K562 (cell line): ENCODE data around the gene SHANK1. TPM values are rescaled to one million over a fixed set of nuclear protein-coding genes. Genes with fewer than 3 reads are reported as not detected.

Experiments
- ATF7 ChIP-seq: fragments of 450-650 bp; IDR thresholded peaks from 2 replicates; pipeline ENCODE4 v1.7.1; 2014; ENCODE audit warnings: mild to moderate bottlenecking, moderate library complexity
- C11orf30 ChIP-seq: fragments of 450-650 bp; IDR thresholded peaks from 2 replicates; pipeline ENCODE4 v1.6.1; 2016; ENCODE audit warnings: low read depth, mild to moderate bottlenecking
- CBX2 ChIP-seq: fragments of 200-600 bp; sonication (generic); IDR thresholded peaks from one replicate; pipeline ENCODE4 v1.6.1; 2012; ENCODE audit warnings: mild to moderate bottlenecking, low read length, inconsistent platforms; ENCODE audit not compliant: insufficient read depth, poor library complexity, severe bottlenecking
- CREB1 ChIP-seq, 2 experiments: sonication (generic) in 1 of 2; formaldehyde crosslinking in 1 of 2; IDR thresholded peaks; 2 replicates each; pipeline versions ENCODE4 v1.6.1 to v1.8.0; 2012 to 2022; ENCODE audit warnings: inconsistent platforms in 1 of 2, mild to moderate bottlenecking in 1 of 2, missing genetic modification reagents in 1 of 2, moderate library complexity in 1 of 2
- CXXC5 ChIP-seq: fragments of 250-450 bp; sonication (Bioruptor Pico); IDR thresholded peaks from 2 replicates; pipeline ENCODE4 v1.8.0; 2022; ENCODE audit warnings: inconsistent platforms, mild to moderate bottlenecking, moderate library complexity
- DACH1 ChIP-seq: fragments of 450-650 bp; IDR thresholded peaks from 2 replicates; pipeline ENCODE4 v1.6.1; 2018; ENCODE audit not compliant: partially characterized antibody
- ETS2 ChIP-seq: IDR thresholded peaks from 2 replicates; pipeline ENCODE4 v1.6.1; 2016; ENCODE audit warnings: borderline replicate concordance, missing genetic modification characterization, mild to moderate bottlenecking, moderate library complexity, missing compliant biosample characterization; ENCODE audit not compliant: poor library complexity, severe bottlenecking
- ETV1 ChIP-seq: fragments of 450-650 bp; conservative IDR thresholded peaks from 2 replicates; pipeline ENCODE4 v1.6.1; 2016; ENCODE audit warnings: missing genetic modification characterization, control low read depth, low read depth, missing compliant biosample characterization
- MCM5 ChIP-seq: fragments of 450-650 bp; IDR thresholded peaks from 2 replicates; pipeline ENCODE4 v1.6.1; 2016; ENCODE audit warnings: low read depth
- PML ChIP-seq: IDR thresholded peaks from 2 replicates; pipeline ENCODE4 v1.6.1; 2012; ENCODE audit warnings: low read length, inconsistent platforms
- POLR2B ChIP-seq: fragments of 450-650 bp; IDR thresholded peaks from 2 replicates; pipeline ENCODE4 v1.6.1; 2018; ENCODE audit warnings: low read depth; ENCODE audit not compliant: partially characterized antibody
- ZNF589 ChIP-seq: fragments of 200-800 bp; sonication (Bioruptor generic); IDR thresholded peaks from 2 replicates; pipeline ENCODE4 v1.6.1; 2016; ENCODE audit warnings: low read depth, missing genetic modification characterization, missing compliant biosample characterization
- polyA plus RNA-seq, 8 experiments: library from polyadenylated mRNA; depleted of rRNA in 4 of 8; stranded (reverse) in 5 of 8; unstranded in 3 of 8; fragments of >200 nt; fragmentation: Nextera tagmentation in 2 of 8; fragmentation: Illumina TruSeq in 1 of 8; extraction: Ambion mirVana in 2 of 8; extraction: Trizol in 1 of 8; gene quantifications; 2 replicates each; pipeline versions ENCODE4 v1.2.1 to v1.2.3, GENCODE V29; 2011 to 2014; ENCODE audit warnings: inconsistent platforms in 1 of 8, missing spikeins in 1 of 8
- total RNA-seq, 7 experiments: library from RNA; depleted of rRNA in 6 of 7; stranded (reverse); fragments of >200 nt in 6 of 7; fragmentation: Illumina TruSeq in 2 of 7; extraction: Trizol in 2 of 7; gene quantifications; 2 replicates each; pipeline versions ENCODE4 v1.2.1 to v1.2.3, GENCODE V29; 2011 to 2021; ENCODE audit warnings: low replicate concordance in 1 of 7
- TF ChIP-seq, protein P1 (sequence below): sonication (generic); formaldehyde crosslinking; IDR thresholded peaks from 2 replicates; pipeline ENCODE4 v1.8.0; 2023; ENCODE audit warnings: mild to moderate bottlenecking, missing genetic modification reagents
- TF ChIP-seq, protein P2 (sequence below), 2 experiments: fragments of 450-650 bp; IDR thresholded peaks; 2 replicates each; pipeline ENCODE4 v1.6.1; 2016; ENCODE audit warnings: mild to moderate bottlenecking in 2 of 2, borderline replicate concordance in 1 of 2, low read depth in 1 of 2, moderate library complexity in 1 of 2

Gene SHANK1
- total and polyA plus RNA-seq, 9 of the 15 experiments (the other 6 are each of a cell fraction or from before 2014, with no cell fraction given): 0.33 to 1.3 (median 0.55) TPM; not detected in 2

DNA sequence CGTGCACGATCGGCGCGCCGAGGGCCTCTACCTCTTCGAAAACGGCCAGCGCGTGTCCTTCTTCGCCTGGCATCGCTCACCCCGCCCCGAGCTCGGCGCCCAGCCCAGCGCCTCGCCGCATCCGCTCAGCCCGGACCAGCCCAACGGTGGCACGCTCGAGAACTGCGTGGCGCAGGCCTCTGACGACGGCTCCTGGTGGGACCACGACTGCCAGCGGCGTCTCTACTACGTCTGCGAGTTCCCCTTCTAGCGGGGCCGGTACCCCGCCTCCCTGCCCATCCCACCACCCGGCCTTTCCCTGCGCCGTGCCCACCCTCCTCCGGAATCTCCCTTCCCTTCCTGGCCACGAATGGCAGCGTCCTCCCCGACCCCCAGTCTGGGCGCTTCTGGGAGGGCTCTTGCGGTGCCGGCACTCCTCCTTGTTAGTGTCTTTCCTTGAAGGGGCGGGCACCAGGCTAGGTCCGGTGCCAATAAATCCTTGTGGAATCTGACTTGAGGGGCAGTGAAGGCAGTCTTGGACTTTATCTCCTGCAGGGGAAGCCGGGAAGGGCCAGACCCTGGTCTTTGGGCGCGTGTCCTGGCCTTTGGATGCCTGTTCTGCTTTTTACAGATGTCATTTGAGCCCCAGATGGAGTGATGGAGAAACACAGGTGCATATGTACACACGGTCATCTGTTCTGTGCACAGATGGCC lies 5.8 kb upstream of the SHANK1 start (continued):
- TF ChIP-seq, protein P1, sequence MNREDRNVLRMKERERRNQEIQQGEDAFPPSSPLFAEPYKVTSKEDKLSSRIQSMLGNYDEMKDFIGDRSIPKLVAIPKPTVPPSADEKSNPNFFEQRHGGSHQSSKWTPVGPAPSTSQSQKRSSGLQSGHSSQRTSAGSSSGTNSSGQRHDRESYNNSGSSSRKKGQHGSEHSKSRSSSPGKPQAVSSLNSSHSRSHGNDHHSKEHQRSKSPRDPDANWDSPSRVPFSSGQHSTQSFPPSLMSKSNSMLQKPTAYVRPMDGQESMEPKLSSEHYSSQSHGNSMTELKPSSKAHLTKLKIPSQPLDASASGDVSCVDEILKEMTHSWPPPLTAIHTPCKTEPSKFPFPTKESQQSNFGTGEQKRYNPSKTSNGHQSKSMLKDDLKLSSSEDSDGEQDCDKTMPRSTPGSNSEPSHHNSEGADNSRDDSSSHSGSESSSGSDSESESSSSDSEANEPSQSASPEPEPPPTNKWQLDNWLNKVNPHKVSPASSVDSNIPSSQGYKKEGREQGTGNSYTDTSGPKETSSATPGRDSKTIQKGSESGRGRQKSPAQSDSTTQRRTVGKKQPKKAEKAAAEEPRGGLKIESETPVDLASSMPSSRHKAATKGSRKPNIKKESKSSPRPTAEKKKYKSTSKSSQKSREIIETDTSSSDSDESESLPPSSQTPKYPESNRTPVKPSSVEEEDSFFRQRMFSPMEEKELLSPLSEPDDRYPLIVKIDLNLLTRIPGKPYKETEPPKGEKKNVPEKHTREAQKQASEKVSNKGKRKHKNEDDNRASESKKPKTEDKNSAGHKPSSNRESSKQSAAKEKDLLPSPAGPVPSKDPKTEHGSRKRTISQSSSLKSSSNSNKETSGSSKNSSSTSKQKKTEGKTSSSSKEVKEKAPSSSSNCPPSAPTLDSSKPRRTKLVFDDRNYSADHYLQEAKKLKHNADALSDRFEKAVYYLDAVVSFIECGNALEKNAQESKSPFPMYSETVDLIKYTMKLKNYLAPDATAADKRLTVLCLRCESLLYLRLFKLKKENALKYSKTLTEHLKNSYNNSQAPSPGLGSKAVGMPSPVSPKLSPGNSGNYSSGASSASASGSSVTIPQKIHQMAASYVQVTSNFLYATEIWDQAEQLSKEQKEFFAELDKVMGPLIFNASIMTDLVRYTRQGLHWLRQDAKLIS (CRISPR knock-in tag): peak; percentile 59
- no peak for TF ChIP-seq PML
- TF ChIP-seq POLR2B: peak; percentile 25
- 0 out of 2 replicates have a peak, but pooled peaks have one; percentile 51 for TF ChIP-seq ZNF589
- 0 out of 2 replicates have a peak, but pooled peaks have one; percentile 6 for TF ChIP-seq ATF7
- peak; percentile 78 for TF ChIP-seq CREB1 (IDR thresholded peaks at IDR 0.05)
- TF ChIP-seq CREB1 (CRISPR knock-in tag; IDR thresholded peaks at IDR 0.05): peak; percentile 92
- peak; percentile 62 for TF ChIP-seq C11orf30
- TF ChIP-seq ETV1 (tag): no peak
- TF ChIP-seq CBX2: no peak
- no peak for TF ChIP-seq ETS2 (tag)
- peak; percentile 87 for TF ChIP-seq CXXC5 (CRISPR knock-in tag)
- TF ChIP-seq, protein P2, sequence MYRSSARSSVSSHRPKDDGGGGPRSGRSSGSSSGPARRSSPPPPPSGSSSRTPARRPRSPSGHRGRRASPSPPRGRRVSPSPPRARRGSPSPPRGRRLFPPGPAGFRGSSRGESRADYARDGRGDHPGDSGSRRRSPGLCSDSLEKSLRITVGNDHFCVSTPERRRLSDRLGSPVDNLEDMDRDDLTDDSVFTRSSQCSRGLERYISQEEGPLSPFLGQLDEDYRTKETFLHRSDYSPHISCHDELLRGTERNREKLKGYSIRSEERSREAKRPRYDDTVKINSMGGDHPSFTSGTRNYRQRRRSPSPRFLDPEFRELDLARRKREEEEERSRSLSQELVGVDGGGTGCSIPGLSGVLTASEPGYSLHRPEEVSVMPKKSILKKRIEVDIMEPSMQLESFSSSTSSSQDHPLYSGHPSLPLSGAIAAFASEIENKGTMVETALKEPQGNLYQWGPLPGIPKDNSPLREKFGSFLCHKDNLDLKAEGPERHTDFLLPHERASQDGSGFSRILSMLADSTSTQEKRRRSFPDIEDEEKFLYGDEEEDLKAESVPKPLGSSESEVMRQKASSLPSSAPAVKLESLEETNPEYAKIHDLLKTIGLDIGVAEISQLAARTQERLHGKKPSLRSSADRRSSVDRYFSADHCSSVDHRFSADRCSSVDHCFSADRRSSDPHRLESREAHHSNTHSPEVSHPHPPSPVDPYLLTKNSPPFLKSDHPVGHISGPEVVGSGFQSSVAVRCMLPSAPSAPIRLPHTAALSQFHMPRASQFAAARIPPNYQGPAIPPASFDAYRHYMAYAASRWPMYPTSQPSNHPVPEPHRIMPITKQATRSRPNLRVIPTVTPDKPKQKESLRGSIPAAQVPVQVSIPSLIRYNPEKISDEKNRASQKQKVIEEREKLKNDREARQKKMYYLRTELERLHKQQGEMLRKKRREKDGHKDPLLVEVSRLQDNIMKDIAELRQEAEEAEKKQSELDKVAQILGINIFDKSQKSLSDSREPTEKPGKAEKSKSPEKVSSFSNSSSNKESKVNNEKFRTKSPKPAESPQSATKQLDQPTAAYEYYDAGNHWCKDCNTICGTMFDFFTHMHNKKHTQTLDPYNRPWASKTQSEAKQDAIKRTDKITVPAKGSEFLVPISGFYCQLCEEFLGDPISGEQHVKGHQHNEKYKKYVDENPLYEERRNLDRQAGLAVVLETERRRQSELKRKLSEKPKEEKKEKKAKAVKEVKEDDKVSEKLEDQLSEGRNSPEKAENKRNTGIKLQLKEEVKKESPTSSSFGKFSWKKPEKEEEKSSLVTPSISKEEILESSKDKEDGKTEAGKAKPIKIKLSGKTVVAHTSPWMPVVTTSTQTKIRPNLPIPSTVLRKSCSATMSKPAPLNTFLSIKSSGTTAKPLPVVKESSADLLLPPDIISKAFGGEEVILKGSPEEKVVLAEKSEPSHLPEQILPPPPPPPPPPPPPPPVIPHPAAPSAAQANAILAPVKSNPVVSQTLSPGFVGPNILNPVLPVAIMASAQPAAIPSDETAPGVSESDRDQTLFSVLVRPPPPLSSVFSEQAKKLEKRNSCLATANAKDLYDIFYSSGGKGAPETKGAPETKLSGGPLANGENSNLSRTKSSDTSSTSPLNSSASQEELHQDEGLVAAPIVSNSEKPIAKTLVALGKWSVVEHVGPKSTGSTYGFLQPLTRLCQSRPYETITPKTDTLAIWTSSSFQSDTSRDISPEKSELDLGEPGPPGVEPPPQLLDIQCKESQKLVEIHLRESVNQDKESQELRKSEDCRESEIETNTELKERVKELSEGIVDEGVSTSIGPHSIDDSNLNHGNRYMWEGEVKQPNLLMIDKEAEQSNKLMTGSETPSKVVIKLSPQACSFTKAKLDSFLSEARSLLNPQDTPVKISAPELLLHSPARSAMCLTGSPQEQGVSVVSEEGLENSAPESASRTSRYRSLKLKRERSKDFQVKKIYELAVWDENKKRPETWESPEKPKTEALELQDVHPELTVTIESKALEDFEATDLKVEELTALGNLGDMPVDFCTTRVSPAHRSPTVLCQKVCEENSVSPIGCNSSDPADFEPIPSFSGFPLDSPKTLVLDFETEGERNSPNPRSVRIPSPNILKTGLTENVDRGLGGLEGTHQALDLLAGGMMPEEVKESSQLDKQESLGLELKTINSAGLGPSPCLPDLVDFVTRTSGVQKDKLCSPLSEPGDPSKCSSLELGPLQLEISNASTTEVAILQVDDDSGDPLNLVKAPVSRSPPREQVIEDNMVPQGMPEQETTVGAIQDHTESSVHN (IDR thresholded peaks at IDR 0.05; ENCODE audit: borderline replicate concordance in 1 of 2, low read depth in 1 of 2): no peak
- no peak for TF ChIP-seq DACH1
- TF ChIP-seq MCM5: no peak
